ENCODE results near the gene MBNL2. TPM values are rescaled to one million over a fixed set of nuclear protein-coding genes. Genes with fewer than 3 reads are reported as not detected.

The MBNL2 gene
- total RNA-seq, 2 experiments from 2014 or later = 2.7 to 7.4 TPM

- Histone ChIP-seq H3K27ac (ENCODE audit: low read depth, low read length, poor library complexity, severe bottlenecking) (no peak overlapping the region), H3K4me3 (ENCODE audit: low read depth, low read length, poor library complexity, severe bottlenecking) (no peak overlapping the region), H4K20me1 (ENCODE audit: insufficient read depth, low read length) (no peaks in the 10 kb centered on the region), H3K36me3 (ENCODE audit: insufficient read depth, low read length) (no peaks in the 10 kb centered on the region), H3K79me2 (ENCODE audit: insufficient read depth, low read depth, low read length) (no peaks in the 10 kb centered on the region), H2AFZ (ENCODE audit: low read length) (no peak overlapping the region), H3K9me3 (ENCODE audit: low read length) (no peaks in the 10 kb centered on the region), H3K4me2 (ENCODE audit: low read length) (no peak overlapping the region), H3K4me1 (ENCODE audit: insufficient read depth, low read length, poor library complexity, severe bottlenecking) (no peaks in the 10 kb centered on the region), H3K9me2 (ENCODE audit: insufficient read depth, low read length) (no peaks in the 10 kb centered on the region)
- DNase-seq (ENCODE audit: low spot score) = no peak
- TF ChIP-seq EZH2phosphoT487 (IDR thresholded peaks at IDR 0.05; ENCODE audit: borderline replicate concordance, low read depth, low read length) = no peak
- TF ChIP-seq, protein P1, sequence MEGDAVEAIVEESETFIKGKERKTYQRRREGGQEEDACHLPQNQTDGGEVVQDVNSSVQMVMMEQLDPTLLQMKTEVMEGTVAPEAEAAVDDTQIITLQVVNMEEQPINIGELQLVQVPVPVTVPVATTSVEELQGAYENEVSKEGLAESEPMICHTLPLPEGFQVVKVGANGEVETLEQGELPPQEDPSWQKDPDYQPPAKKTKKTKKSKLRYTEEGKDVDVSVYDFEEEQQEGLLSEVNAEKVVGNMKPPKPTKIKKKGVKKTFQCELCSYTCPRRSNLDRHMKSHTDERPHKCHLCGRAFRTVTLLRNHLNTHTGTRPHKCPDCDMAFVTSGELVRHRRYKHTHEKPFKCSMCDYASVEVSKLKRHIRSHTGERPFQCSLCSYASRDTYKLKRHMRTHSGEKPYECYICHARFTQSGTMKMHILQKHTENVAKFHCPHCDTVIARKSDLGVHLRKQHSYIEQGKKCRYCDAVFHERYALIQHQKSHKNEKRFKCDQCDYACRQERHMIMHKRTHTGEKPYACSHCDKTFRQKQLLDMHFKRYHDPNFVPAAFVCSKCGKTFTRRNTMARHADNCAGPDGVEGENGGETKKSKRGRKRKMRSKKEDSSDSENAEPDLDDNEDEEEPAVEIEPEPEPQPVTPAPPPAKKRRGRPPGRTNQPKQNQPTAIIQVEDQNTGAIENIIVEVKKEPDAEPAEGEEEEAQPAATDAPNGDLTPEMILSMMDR (conservative IDR thresholded peaks at IDR 0.05; ENCODE audit: low read length) = no peak
- ChIA-PET POLR2A (no interaction called here), CTCF (ENCODE audit: unreplicated experiment) (no interaction called here)
- intact Hi-C loops (cut with micrococcal nuclease; ENCODE audit: unreplicated experiment) = no loop called here
- BruUV-seq (replicated peaks) = no TSS peak
These were observed 117.2 kb downstream of the MBNL2 start for GRCh38 chr13:97339019-97339987.

GRCh38 chr13:97339988-97340749 is 118.0 kb downstream of the MBNL2 start:
- CTCF ChIA-PET (ENCODE audit: unreplicated experiment) = no interaction called here
- TF ChIP-seq, protein P1 (conservative IDR thresholded peaks at IDR 0.05; ENCODE audit: low read length) = no peak
- TF ChIP-seq EZH2phosphoT487 (IDR thresholded peaks at IDR 0.05; ENCODE audit: borderline replicate concordance, low read depth, low read length) = no peak

More at GRCh38 chr13:97339988-97340749, 118.0 kb downstream of the MBNL2 start:
- Histone ChIP-seq H3K4me2 (ENCODE audit: low read length) (no peak overlapping the region), H3K36me3 (ENCODE audit: insufficient read depth, low read length) (no peaks in the 10 kb centered on the region), H3K79me2 (ENCODE audit: insufficient read depth, low read depth, low read length) (no peaks in the 10 kb centered on the region), H3K4me3 (ENCODE audit: low read depth, low read length, poor library complexity, severe bottlenecking) (no peak overlapping the region), H4K20me1 (ENCODE audit: insufficient read depth, low read length) (no peaks in the 10 kb centered on the region), H3K9me2 (ENCODE audit: insufficient read depth, low read length) (no peaks in the 10 kb centered on the region), H3K27ac (ENCODE audit: low read depth, low read length, poor library complexity, severe bottlenecking) (no peak overlapping the region), H3K4me1 (ENCODE audit: insufficient read depth, low read length, poor library complexity, severe bottlenecking) (no peaks in the 10 kb centered on the region), H2AFZ (ENCODE audit: low read length) (no peak overlapping the region), H3K9me3 (ENCODE audit: low read length) (no peaks in the 10 kb centered on the region)
- no peak for DNase-seq (ENCODE audit: low spot score)
- POLR2A ChIA-PET = no interaction called here
- BruUV-seq (replicated peaks) = no TSS peak
- intact Hi-C loops (cut with micrococcal nuclease; ENCODE audit: unreplicated experiment) = loop anchor here (10.0 kb wide), 1 partner anchor 115 kb away; the partner anchor contains the start of gene MBNL2

All from OCI-LY7 (cell line).